ENCODE measurements around the gene KIF16B.

The KIF16B gene

DNA sequence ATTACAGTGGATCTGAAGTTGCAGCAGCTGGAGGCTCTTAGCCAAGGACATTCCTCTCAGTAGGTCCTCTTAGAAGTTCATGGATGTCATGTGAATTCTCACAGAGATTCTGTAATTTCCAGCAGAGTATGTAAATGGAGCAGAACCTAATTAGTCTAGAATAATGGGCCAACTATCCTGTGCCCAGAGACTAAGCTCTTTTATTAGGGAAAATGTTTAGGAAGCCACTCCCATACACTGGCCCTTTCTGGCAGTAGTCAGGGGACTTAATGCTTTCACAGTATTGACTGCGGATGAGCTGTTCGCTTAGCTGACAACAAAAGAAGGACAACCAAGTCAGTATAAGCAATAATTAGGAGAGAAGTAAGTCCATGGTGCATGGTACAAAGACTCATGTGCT, 43.8 kb upstream of the KIF16B start:
- TF ChIP-seq, protein P1, sequence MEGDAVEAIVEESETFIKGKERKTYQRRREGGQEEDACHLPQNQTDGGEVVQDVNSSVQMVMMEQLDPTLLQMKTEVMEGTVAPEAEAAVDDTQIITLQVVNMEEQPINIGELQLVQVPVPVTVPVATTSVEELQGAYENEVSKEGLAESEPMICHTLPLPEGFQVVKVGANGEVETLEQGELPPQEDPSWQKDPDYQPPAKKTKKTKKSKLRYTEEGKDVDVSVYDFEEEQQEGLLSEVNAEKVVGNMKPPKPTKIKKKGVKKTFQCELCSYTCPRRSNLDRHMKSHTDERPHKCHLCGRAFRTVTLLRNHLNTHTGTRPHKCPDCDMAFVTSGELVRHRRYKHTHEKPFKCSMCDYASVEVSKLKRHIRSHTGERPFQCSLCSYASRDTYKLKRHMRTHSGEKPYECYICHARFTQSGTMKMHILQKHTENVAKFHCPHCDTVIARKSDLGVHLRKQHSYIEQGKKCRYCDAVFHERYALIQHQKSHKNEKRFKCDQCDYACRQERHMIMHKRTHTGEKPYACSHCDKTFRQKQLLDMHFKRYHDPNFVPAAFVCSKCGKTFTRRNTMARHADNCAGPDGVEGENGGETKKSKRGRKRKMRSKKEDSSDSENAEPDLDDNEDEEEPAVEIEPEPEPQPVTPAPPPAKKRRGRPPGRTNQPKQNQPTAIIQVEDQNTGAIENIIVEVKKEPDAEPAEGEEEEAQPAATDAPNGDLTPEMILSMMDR (IDR thresholded peaks at IDR 0.05; ENCODE audit: insufficient read depth, low read length, poor library complexity, severe bottlenecking): no peak
- H3K36me3 ChIP-seq (ENCODE audit: control insufficient read depth, insufficient read depth, low read length): no peaks in the 10 kb centered on the region
- no peak for DNase-seq (ENCODE audit: extremely low read depth, insufficient read length)
- no peak overlapping the region for H3K4me3 ChIP-seq (replicated peaks; ENCODE audit: low read depth, low read length)
- no peaks in the 10 kb centered on the region for H3K27me3 ChIP-seq (replicated peaks; ENCODE audit: control insufficient read depth, insufficient read depth, low read length)

DNA sequence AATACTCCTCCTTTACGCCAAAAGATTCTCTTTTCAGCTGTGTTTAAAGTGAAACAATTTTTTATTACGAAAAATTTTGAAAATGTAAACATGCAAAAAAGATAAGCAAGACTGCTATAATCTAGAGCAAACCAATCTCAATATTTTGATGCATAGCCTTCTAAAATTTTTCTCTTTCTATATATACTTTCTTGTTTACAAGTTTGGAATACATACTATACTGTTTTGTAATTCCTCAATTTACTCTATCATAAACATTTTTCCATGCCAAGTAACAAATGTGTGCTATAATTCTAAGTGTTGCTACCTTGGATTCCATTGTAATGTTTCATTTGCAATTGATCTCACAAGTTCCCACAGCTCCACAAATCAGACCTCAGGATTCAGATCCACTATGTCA, 43.1 kb upstream of the KIF16B start:
- H3K36me3 ChIP-seq (ENCODE audit: control insufficient read depth, insufficient read depth, low read length): no peaks in the 10 kb centered on the region
- TF ChIP-seq, protein P1 (IDR thresholded peaks at IDR 0.05; ENCODE audit: insufficient read depth, low read length, poor library complexity, severe bottlenecking): no peak
- no peaks in the 10 kb centered on the region for H3K27me3 ChIP-seq (replicated peaks; ENCODE audit: control insufficient read depth, insufficient read depth, low read length)
- H3K4me3 ChIP-seq (replicated peaks; ENCODE audit: low read depth, low read length): no peak overlapping the region
- DNase-seq (ENCODE audit: extremely low read depth, insufficient read length): no peak

DNA sequence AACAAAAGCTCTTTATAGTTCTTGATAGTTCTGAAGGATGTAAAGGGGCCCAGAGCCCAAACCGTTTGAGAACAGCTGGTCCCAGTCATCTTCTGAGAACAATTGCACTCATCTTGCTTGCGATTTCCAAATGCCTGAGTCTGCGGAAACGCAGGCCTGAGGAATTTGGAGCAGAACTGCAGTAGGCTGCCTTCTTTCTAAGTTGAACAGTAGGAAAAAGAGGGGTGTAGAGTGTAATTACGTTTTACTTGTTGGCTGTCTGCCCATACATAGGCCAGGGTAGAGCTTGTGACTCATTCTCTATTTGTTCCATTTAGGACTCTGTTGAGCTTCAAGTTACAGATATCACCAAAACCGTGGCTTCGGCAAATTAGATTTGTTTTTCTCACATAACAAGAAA, 42.0 kb upstream of the KIF16B start:
- no peak for DNase-seq (ENCODE audit: extremely low read depth, insufficient read length)
- TF ChIP-seq, protein P1 (IDR thresholded peaks at IDR 0.05; ENCODE audit: insufficient read depth, low read length, poor library complexity, severe bottlenecking): no peak

DNA sequence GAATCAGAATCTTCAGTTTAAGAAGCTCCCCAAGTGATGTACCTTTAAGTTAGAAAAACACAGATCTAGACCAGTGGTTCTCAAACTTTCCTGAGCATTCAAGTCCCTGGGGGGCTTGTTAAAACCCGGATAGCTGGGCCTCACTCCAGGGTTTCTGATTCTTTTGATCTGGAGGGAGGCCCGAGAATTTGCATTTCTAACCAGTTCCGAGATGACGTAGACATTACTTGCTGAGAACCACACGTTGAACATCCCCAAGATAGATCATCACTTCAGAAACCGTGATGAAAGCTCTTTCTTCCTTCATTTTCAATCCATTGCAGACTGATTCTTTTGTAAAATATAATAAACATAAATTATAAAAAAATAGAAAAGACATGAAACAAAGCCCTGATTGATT, 40.7 kb upstream of the KIF16B start:
- H3K27me3 ChIP-seq (replicated peaks; ENCODE audit: control insufficient read depth, insufficient read depth, low read length): no peaks in the 10 kb centered on the region
- DNase-seq (ENCODE audit: extremely low read depth, insufficient read length): no peak
- H3K4me3 ChIP-seq (replicated peaks; ENCODE audit: low read depth, low read length): no peak overlapping the region
- no peaks in the 10 kb centered on the region for H3K36me3 ChIP-seq (ENCODE audit: control insufficient read depth, insufficient read depth, low read length)
- TF ChIP-seq, protein P1 (IDR thresholded peaks at IDR 0.05; ENCODE audit: insufficient read depth, low read length, poor library complexity, severe bottlenecking): no peak

More for the DNA sequence above, 42.0 kb upstream of the KIF16B start:
- H3K36me3 ChIP-seq (ENCODE audit: control insufficient read depth, insufficient read depth, low read length): no peaks in the 10 kb centered on the region
- no peaks in the 10 kb centered on the region for H3K27me3 ChIP-seq (replicated peaks; ENCODE audit: control insufficient read depth, insufficient read depth, low read length)
- no peak overlapping the region for H3K4me3 ChIP-seq (replicated peaks; ENCODE audit: low read depth, low read length)

DNA sequence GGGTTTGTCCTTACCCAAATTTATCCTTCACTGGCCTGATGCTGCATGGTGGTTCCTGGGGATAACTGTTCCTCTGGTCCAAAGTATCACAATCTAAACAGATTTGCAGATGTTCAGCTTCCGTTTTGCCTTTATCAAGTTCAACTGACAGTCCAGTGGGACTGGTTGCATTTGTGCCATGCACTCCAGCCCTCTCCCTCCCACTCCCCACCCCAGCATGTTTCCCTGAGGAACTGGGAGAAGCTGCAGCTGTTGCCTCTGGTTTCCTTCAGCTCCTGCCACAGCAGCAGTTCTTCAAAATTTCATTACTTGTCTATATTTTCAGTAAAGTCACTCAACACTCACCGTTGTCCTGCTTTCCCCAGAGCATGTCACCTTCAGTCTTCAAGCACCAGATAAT, 39.5 kb upstream of the KIF16B start:
- TF ChIP-seq, protein P1 (IDR thresholded peaks at IDR 0.05; ENCODE audit: insufficient read depth, low read length, poor library complexity, severe bottlenecking): no peak
- DNase-seq (ENCODE audit: extremely low read depth, insufficient read length): no peak
- H3K27me3 ChIP-seq (replicated peaks; ENCODE audit: control insufficient read depth, insufficient read depth, low read length): no peaks in the 10 kb centered on the region

DNA sequence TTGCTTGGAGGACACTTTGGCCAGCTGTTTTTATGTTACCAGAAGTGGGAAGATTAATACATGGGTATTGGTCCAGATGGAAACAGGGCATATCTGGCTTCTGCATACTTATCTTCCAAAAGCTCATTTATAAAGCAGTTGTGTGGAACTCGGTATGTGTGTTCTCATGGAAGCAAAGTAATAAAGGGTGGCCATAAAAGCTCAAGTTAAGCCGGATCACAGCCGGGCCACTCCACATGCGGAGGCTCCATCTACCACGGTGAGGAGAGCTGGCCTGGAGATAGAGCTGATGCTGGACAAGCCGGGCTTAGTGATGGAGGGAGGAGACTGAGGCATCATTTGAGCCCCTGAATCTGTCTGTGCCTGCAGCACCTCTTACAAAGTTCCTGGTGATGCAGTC, 38.6 kb upstream of the KIF16B start:
- H3K36me3 ChIP-seq (ENCODE audit: control insufficient read depth, insufficient read depth, low read length): no peaks in the 10 kb centered on the region
- TF ChIP-seq, protein P1 (IDR thresholded peaks at IDR 0.05; ENCODE audit: insufficient read depth, low read length, poor library complexity, severe bottlenecking): no peak
- no peak for DNase-seq (ENCODE audit: extremely low read depth, insufficient read length)
- H3K4me3 ChIP-seq (replicated peaks; ENCODE audit: low read depth, low read length): no peak overlapping the region
- H3K27me3 ChIP-seq (replicated peaks; ENCODE audit: control insufficient read depth, insufficient read depth, low read length): no peaks in the 10 kb centered on the region

More for the DNA sequence above, 39.5 kb upstream of the KIF16B start:
- Histone ChIP-seq H3K36me3 (ENCODE audit: control insufficient read depth, insufficient read depth, low read length) (no peaks in the 10 kb centered on the region), H3K4me3 (replicated peaks; ENCODE audit: low read depth, low read length) (no peak overlapping the region)
